K562 (cell line): ENCODE measurements around the gene CACTIN. TPM values are rescaled to one million over a fixed set of nuclear protein-coding genes. Genes with fewer than 3 reads are reported as not detected.
A peak's percentile ranks its signal among the peaks of the same experiment; 100 is the strongest.

Experiments
- ATAC-seq: fragments of 200-7000 bp; cut with Tn5 transposase; 3 replicates; pipeline ENCODE4 v1.9.1; 2020; ENCODE audit warnings: moderate library complexity
- BruUV-seq: library from RNA; stranded (reverse); fragments of 400-500 nt; replicated peaks from 2 replicates; lab custom pipeline; 2021; lab: Mats Ljungman, UMichigan
- CTCF ChIA-PET: fragments of 300-600 bp; formaldehyde crosslinking; extraction: SDS; loops from one replicate; lab custom pipeline; 2021; ENCODE audit warnings: low intra/inter-chr PET ratio; lab: Yijun Ruan, JAX
- POLR2A ChIA-PET: fragments of 300-600, 350-650 bp; sonication (Branson Sonifier 250); formaldehyde crosslinking; extraction: SDS; loops from one replicate; lab custom pipeline; 2021; ENCODE audit warnings: antibody characterized with exemption, inconsistent platforms; lab: Yijun Ruan, JAX
- DNase-seq, 4 experiments: peaks; one replicate each; pipeline versions ENCODE4 v3.0.0 to v3.0.0-alpha.2; 2011 to 2018; ENCODE audit warnings: low spot score in 3 of 4, mixed read lengths in 3 of 4; ENCODE audit errors: extremely low read depth in 1 of 4
- FAIRE-seq: peaks from 2 replicates; lab custom pipeline; 2011; peaks lifted over from hg19 to GRCh38; lab: Jason Lieb, UNC
- H2AFZ ChIP-seq: 2 replicates; pipeline ENCODE4 v1.6.0; 2011; ENCODE audit warnings: low read depth, low read length, control low read depth, inconsistent platforms
- H3K27ac ChIP-seq: fragments of 200-600 bp; 3 replicates; pipeline ENCODE4 v1.8.0; 2011; ENCODE audit warnings: low read depth, mild to moderate bottlenecking, control low read depth, inconsistent platforms, low read length, moderate library complexity, mixed read lengths; ENCODE audit errors: extremely low read depth
- H3K27me3 ChIP-seq, 2 experiments: fragments of 300-600 bp in 1 of 2; 2 replicates in 1 of 2; 3 replicates in 1 of 2; pipeline versions ENCODE4 v1.6.0 to v1.8.0; 2011; ENCODE audit warnings: inconsistent platforms in 2 of 2, low read length in 2 of 2, mild to moderate bottlenecking in 1 of 2, mixed read lengths in 1 of 2, moderate library complexity in 1 of 2; ENCODE audit not compliant: control insufficient read depth in 2 of 2, insufficient read depth in 2 of 2
- H3K36me3 ChIP-seq: fragments of 300-600 bp; 3 replicates; pipeline ENCODE4 v1.8.0; 2011; ENCODE audit warnings: mild to moderate bottlenecking, low read length, inconsistent platforms; ENCODE audit not compliant: control insufficient read depth, insufficient read depth
- H3K4me1 ChIP-seq, 2 experiments: fragments of 200-600 bp in 1 of 2; replicated peaks in 1 of 2; 2 replicates in 1 of 2; 3 replicates in 1 of 2; pipeline versions ENCODE4 v1.5.1 to v1.8.0; 2011; ENCODE audit warnings: inconsistent platforms in 2 of 2, low read length in 2 of 2, mild to moderate bottlenecking in 1 of 2, mixed read lengths in 1 of 2, moderate library complexity in 1 of 2; ENCODE audit not compliant: control insufficient read depth in 2 of 2, insufficient read depth in 2 of 2
- H3K4me2 ChIP-seq: 2 replicates; pipeline ENCODE4 v1.6.1; 2011; ENCODE audit warnings: low read length, control low read depth, inconsistent platforms, mixed read lengths; ENCODE audit not compliant: insufficient read depth
- H3K4me3 ChIP-seq: fragments of 200-600 bp; sonication (generic), shearing (Covaris generic); 2 replicates; pipeline ENCODE4 v1.5.1; 2016; ENCODE audit warnings: control low read depth, inconsistent platforms
- H3K79me2 ChIP-seq: fragments of 200-600 bp; 3 replicates; pipeline ENCODE4 v1.8.0; 2011; ENCODE audit warnings: low read length, inconsistent platforms; ENCODE audit not compliant: control insufficient read depth, insufficient read depth
- H3K9ac ChIP-seq, 2 experiments: 2 replicates each; pipeline versions ENCODE4 v1.6.0 to v1.6.1; 2011; ENCODE audit warnings: low read depth in 2 of 2, low read length in 2 of 2, control low read depth in 1 of 2, inconsistent platforms in 1 of 2, mild to moderate bottlenecking in 1 of 2, mixed read lengths in 1 of 2; ENCODE audit not compliant: insufficient read depth in 1 of 2
- H3K9me1 ChIP-seq: one replicate; pipeline ENCODE4 v1.6.0; 2011; ENCODE audit warnings: inconsistent platforms, mild to moderate bottlenecking, low read length, moderate library complexity; ENCODE audit not compliant: control insufficient read depth, insufficient read depth
- H3K9me3 ChIP-seq: replicated peaks from 2 replicates; pipeline ENCODE4 v1.5.1; 2011; ENCODE audit warnings: low read depth, low read length, inconsistent platforms; ENCODE audit not compliant: control insufficient read depth, insufficient read depth
- H4K20me1 ChIP-seq: replicated peaks from 2 replicates; pipeline ENCODE4 v1.6.1; 2011; ENCODE audit warnings: low read length, inconsistent platforms, mixed read lengths; ENCODE audit not compliant: control insufficient read depth, insufficient read depth
- BRF2 ChIP-seq: IDR thresholded peaks from 3 replicates; pipeline ENCODE4 v1.6.1; 2011; ENCODE audit warnings: borderline replicate concordance, mild to moderate bottlenecking; ENCODE audit not compliant: insufficient read length, insufficient read depth
- CREM ChIP-seq: IDR thresholded peaks from 2 replicates; pipeline ENCODE4 v1.6.1; 2014; ENCODE audit warnings: antibody characterized with exemption, low read depth
- E2F1 ChIP-seq: sonication (generic); formaldehyde crosslinking; IDR thresholded peaks from 2 replicates; pipeline ENCODE4 v1.8.1; 2023; ENCODE audit warnings: mild to moderate bottlenecking, missing genetic modification reagents, moderate library complexity
- ILK ChIP-seq: fragments of 450-650 bp; IDR thresholded peaks from 2 replicates; pipeline ENCODE4 v1.6.1; 2016; ENCODE audit warnings: missing genetic modification characterization, low read depth, mild to moderate bottlenecking, missing compliant biosample characterization, moderate library complexity, borderline replicate concordance
- MYNN ChIP-seq, 2 experiments: sonication (generic); formaldehyde crosslinking in 1 of 2; IDR thresholded peaks; 2 replicates each; pipeline versions ENCODE4 v1.5.0 to v1.6.1; 2016 to 2020; ENCODE audit warnings: antibody characterized with exemption in 1 of 2, missing genetic modification reagents in 1 of 2
- POLR2AphosphoS5 ChIP-seq: IDR thresholded peaks from 2 replicates; pipeline ENCODE4 v1.6.1; 2011; ENCODE audit warnings: mild to moderate bottlenecking, low read depth, low read length, moderate library complexity; ENCODE audit not compliant: control insufficient read depth, insufficient read depth
- RERE ChIP-seq: sonication (generic); formaldehyde crosslinking; IDR thresholded peaks from 2 replicates; pipeline ENCODE4 v1.8.0; 2023; ENCODE audit warnings: missing genetic modification reagents, mild to moderate bottlenecking, borderline replicate concordance
- ZBTB1 ChIP-seq: sonication (generic); formaldehyde crosslinking; IDR thresholded peaks from 2 replicates; pipeline ENCODE4 v1.8.1; 2023; ENCODE audit warnings: missing genetic modification reagents, low read depth, mild to moderate bottlenecking, borderline replicate concordance
- WGBS: fragments of 100-300 bp; shearing (Covaris generic); methylation state at CpG from one replicate; pipeline ENCODE4 v1.1.6; 2016; ENCODE audit warnings: low coverage, mixed read lengths; ENCODE audit not compliant: insufficient coverage; ENCODE audit errors: missing lambda C conversion rate; 5-methylcytosine and 5-hydroxymethylcytosine counted together
- in situ Hi-C: fragments of 300-500 bp; cut with MboI; formaldehyde crosslinking; loops from 4 replicates; pipeline ENCODE4 v1.15.0; 2018; ENCODE audit warnings: inconsistent platforms, mixed read lengths
- intact Hi-C: fragments of 100-400 bp; cut with micrococcal nuclease; formaldehyde crosslinking; loops from 2 replicates; pipeline ENCODE4 v1.14.2; 2022
- polyA plus RNA-seq, 8 experiments: library from polyadenylated mRNA; depleted of rRNA in 4 of 8; stranded (reverse) in 5 of 8; unstranded in 3 of 8; fragments of >200 nt; fragmentation: Nextera tagmentation in 2 of 8; fragmentation: Illumina TruSeq in 1 of 8; extraction: Ambion mirVana in 2 of 8; extraction: Trizol in 1 of 8; gene quantifications; 2 replicates each; pipeline versions ENCODE4 v1.2.1 to v1.2.3, GENCODE V29; 2011 to 2014; ENCODE audit warnings: inconsistent platforms in 1 of 8, missing spikeins in 1 of 8
- total RNA-seq, 7 experiments: library from RNA; depleted of rRNA in 6 of 7; stranded (reverse); fragments of >200 nt in 6 of 7; fragmentation: Illumina TruSeq in 2 of 7; extraction: Trizol in 2 of 7; gene quantifications; 2 replicates each; pipeline versions ENCODE4 v1.2.1 to v1.2.3, GENCODE V29; 2011 to 2021; ENCODE audit warnings: low replicate concordance in 1 of 7

CACTIN gene
- total and polyA plus RNA-seq, 9 of the 15 experiments (the other 6 are each of a cell fraction or from before 2014, with no cell fraction given), result 0.15 to 49.2 (median 15.0) TPM

- in situ Hi-C loops, result loop anchor here (5.0 kb wide), 2 partner anchors 48 to 188 kb away; partner anchors contain the start of gene TJP3
- intact Hi-C loops, result no loop called here
- FAIRE-seq (no peak), DNase-seq (no peak), ATAC-seq (no peak)
- H3K27me3 ChIP-seq, result no peaks in the 10 kb centered on the region
- no peaks in the 10 kb centered on the region for H4K20me1 ChIP-seq
- ChIA-PET POLR2A (interaction anchor here (0.7 to 3.5 kb wide), 2 partner anchors 12 to 148 kb away, joined by 4 to 16 read pairs; no protein-coding TSS in a partner anchor), CTCF (no interaction called here)
- no peak overlapping the region for H3K4me3 ChIP-seq
- peak overlapping the region in 1 of 2 experiments; percentile 4; a peak in 1 of 4 replicates for H3K9ac ChIP-seq
- TF ChIP-seq BRF2, result no peak
- no peak for TF ChIP-seq ZBTB1 (CRISPR knock-in tag)
- no peak for TF ChIP-seq E2F1
- TF ChIP-seq POLR2AphosphoS5, result no peak
- no peak for TF ChIP-seq CREM
- TF ChIP-seq RERE, result no peak
- TF ChIP-seq MYNN (IDR thresholded peaks at IDR 0.05), result no peak
- no peak for TF ChIP-seq MYNN (CRISPR knock-in tag; IDR thresholded peaks at IDR 0.05)
- no peak for TF ChIP-seq ILK (tag)
- H3K79me2 ChIP-seq, result no peaks in the 10 kb centered on the region
- H3K27ac ChIP-seq, result no peak overlapping the region
- H3K9me3 ChIP-seq, result no peaks in the 10 kb centered on the region
- no peaks in the 10 kb centered on the region for H3K9me1 ChIP-seq
- no TSS peak for BruUV-seq
- H3K4me2 ChIP-seq, result no peak overlapping the region
- peaks cover 0 to 42% of the 10 kb centered on the region in 2 experiments; a peak in 2 of 5 replicates for H3K4me1 ChIP-seq
- peaks cover 75% of the 10 kb centered on the region; the same call in 2 of the 3 replicates for H3K36me3 ChIP-seq
- 82% methylated on average over 10 of the region's 22 CpGs for WGBS
- H2AFZ ChIP-seq, result no peak overlapping the region
These were observed 33.1 kb upstream of the CACTIN start for GRCh38 chr19:3659746-3660112.
